ENCODE results near the gene JAKMIP2. TPM values are rescaled to one million over a fixed set of nuclear protein-coding genes. Genes with fewer than 3 reads are reported as not detected.
A peak's percentile ranks its signal among the peaks of the same experiment; 100 is the strongest.

The JAKMIP2 gene
- total and polyA plus RNA-seq, 9 donors: 0.10 to 7.0 (median 0.24) TPM

DNA sequence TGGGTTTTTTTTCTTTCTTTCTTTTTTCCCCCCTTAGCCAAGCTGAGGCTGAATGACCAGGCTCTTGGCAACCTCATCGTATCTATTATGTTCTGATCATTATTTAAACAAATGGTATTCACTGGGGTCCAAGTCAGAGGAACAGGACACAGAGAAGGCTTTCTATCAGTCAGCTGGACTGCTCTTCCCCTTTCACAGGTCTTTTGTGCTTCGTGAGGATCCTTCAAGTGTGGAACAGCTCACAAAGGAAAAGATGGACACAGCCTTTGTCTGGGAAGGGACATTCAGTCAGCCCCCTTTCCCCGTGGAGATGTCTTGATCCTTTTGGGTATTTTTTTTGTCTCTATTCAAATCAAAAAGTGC is 218.4 kb downstream of the JAKMIP2 start:
- H3K27me3 ChIP-seq: no peaks in the 10 kb centered on the region
- no peak overlapping the region for H3K4me3 ChIP-seq
- no peaks in the 10 kb centered on the region for H3K36me3 ChIP-seq
- no peak overlapping the region for H3K27ac ChIP-seq
- TF ChIP-seq POLR2A (IDR thresholded peaks at IDR 0.05) (no peak), EP300 (IDR thresholded peaks at IDR 0.05) (no peak)
- TF ChIP-seq, protein P1, sequence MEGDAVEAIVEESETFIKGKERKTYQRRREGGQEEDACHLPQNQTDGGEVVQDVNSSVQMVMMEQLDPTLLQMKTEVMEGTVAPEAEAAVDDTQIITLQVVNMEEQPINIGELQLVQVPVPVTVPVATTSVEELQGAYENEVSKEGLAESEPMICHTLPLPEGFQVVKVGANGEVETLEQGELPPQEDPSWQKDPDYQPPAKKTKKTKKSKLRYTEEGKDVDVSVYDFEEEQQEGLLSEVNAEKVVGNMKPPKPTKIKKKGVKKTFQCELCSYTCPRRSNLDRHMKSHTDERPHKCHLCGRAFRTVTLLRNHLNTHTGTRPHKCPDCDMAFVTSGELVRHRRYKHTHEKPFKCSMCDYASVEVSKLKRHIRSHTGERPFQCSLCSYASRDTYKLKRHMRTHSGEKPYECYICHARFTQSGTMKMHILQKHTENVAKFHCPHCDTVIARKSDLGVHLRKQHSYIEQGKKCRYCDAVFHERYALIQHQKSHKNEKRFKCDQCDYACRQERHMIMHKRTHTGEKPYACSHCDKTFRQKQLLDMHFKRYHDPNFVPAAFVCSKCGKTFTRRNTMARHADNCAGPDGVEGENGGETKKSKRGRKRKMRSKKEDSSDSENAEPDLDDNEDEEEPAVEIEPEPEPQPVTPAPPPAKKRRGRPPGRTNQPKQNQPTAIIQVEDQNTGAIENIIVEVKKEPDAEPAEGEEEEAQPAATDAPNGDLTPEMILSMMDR (IDR thresholded peaks at IDR 0.05): no peak
- peaks cover 5% of the 10 kb centered on the region for H3K4me1 ChIP-seq (ENCODE audit: insufficient read depth)
- WGBS, 3 donors: 81 to 91% (median 83%) methylated on average over 3 of the region's 3 CpGs
- no peak for DNase-seq
- intact Hi-C loops (cut with DNase I): loop anchor here (5.0 to 10.0 kb wide), 4 partner anchors 109 to 337 kb away; partner anchors contain the start of gene STK32A (in 1 of the 4)
- no peaks in the 10 kb centered on the region for H3K9me3 ChIP-seq

DNA sequence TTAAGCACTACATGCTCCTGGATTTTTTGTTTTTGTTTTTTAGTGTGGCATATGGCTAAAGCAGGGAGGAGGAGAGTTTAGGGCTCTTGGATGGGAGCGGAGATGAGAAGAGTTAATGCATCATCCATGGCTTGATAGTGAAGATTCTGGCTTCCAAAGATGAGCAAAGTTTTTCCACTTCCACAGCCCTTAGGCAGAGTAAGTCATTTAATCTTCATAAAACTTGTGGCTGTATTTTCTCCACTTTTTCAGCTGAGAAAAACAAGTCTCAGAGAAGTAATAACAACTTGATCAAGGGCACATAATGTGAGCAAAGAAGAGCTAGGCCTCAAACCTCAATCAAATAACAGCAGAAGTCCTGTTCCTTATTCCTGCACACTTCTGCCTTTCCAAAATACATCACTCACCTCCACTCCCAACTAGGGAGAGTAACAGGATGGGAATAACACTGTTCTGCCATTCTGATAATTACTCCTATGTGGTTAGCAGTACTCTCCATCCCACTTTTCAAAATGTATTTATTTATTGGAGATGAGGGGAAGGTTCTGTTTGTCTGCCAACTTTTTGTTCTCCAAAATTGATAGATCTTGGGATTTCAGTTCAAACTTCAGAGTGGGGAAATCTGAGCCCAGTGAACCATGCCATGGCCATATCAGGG is 218.9 kb downstream of the JAKMIP2 start:
- intact Hi-C loops (cut with DNase I): loop anchor here (5.0 to 10.0 kb wide), 4 partner anchors 109 to 336 kb away; partner anchors contain the start of gene STK32A (in 1 of the 4)

DNA sequence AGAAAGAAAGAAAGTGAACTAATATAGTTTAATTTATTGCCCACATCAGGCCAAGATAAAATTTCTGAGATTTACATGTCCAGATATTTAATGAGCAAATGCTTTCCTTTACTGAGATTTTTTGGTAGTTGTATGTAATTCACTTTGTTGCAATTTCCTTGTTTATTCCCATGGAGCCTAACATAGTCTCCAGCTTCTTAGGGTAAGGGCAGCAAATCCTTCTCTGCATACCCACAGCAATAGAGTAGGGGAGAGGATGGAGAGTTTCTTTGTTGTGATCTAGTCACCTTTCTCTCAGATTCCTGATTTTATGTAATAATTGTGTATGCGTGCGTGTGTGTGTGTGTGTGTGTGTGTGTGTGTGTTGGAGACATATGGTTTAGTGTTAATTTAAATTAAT is 221.1 kb downstream of the JAKMIP2 start:
- intact Hi-C loops (cut with DNase I): loop anchor here (5.0 to 10.0 kb wide), 4 partner anchors 107 to 334 kb away; partner anchors contain the start of gene STK32A (in 1 of the 4)
- Histone ChIP-seq H3K36me3 (no peaks in the 10 kb centered on the region), H3K9me3 (no peaks in the 10 kb centered on the region), H3K27ac (no peak overlapping the region), H3K4me1 (ENCODE audit: insufficient read depth) (peaks cover 6% of the 10 kb centered on the region), H3K4me3 (no peak overlapping the region), H3K27me3 (no peaks in the 10 kb centered on the region)
- TF ChIP-seq POLR2A (IDR thresholded peaks at IDR 0.05): no peak
- TF ChIP-seq, protein P1 (IDR thresholded peaks at IDR 0.05): no peak
- no peak for TF ChIP-seq EP300 (IDR thresholded peaks at IDR 0.05)
- no peak for DNase-seq
- 76 to 88% (median 79%) methylated on average over 2 of the region's 2 CpGs for WGBS, 3 donors

More for the DNA sequence above, 218.9 kb downstream of the JAKMIP2 start:
- DNase-seq: no peak
- no peak for TF ChIP-seq EP300 (IDR thresholded peaks at IDR 0.05)
- no peak for TF ChIP-seq POLR2A (IDR thresholded peaks at IDR 0.05)
- TF ChIP-seq, protein P1 (IDR thresholded peaks at IDR 0.05): no peak
- Histone ChIP-seq H3K9me3 (no peaks in the 10 kb centered on the region), H3K4me3 (no peak overlapping the region), H3K27ac (no peak overlapping the region), H3K36me3 (no peaks in the 10 kb centered on the region), H3K4me1 (ENCODE audit: insufficient read depth) (peaks cover 5% of the 10 kb centered on the region), H3K27me3 (no peaks in the 10 kb centered on the region)
- WGBS, 3 donors: 86 to 97% (median 94%) methylated on average over 1 of the region's 1 CpG

DNA sequence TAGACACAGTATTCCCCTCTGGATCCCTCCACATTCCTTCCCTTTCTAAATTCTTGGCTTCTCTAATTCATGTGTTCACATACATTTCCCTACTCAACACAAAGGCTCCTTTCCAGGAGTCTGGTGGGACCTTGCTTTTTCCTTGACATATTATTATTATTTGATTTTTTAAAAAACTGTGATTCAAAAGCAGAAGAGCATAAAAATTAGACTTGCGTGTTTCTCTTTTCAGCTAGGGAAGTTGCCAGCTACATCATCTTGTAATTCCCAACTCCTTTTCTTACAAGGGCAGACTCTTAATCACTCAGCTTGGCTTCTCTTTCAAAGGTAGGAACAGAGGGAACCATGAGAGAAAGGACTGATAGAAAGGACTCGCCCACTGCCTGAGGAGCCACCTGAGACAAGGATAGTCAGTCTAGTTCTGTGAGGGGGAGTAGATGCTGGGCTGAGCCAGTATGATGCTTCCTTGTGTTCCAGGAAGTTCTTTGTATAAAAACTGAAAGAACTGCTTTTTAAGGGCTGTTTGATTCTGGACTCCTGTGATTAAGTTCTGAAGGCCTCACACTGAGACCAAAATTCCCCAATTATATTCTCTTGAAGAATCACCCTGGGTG is 221.7 kb downstream of the JAKMIP2 start:
- no peaks in the 10 kb centered on the region for H3K9me3 ChIP-seq
- WGBS, 3 donors: 23 to 35% (median 29%) methylated on average over 2 of the region's 2 CpGs
- no peaks in the 10 kb centered on the region for H3K36me3 ChIP-seq
- TF ChIP-seq EP300 (IDR thresholded peaks at IDR 0.05): no peak
- no peak for TF ChIP-seq POLR2A (IDR thresholded peaks at IDR 0.05)
- TF ChIP-seq, protein P1 (IDR thresholded peaks at IDR 0.05): no peak
- H3K4me1 ChIP-seq (ENCODE audit: insufficient read depth): peaks cover 6% of the 10 kb centered on the region
- H3K27me3 ChIP-seq: no peaks in the 10 kb centered on the region
- no peak for DNase-seq
- H3K4me3 ChIP-seq: no peak overlapping the region
- intact Hi-C loops (cut with DNase I): loop anchor here (5.0 to 10.0 kb wide), 4 partner anchors 106 to 334 kb away; partner anchors contain the start of gene STK32A (in 1 of the 4)
- H3K27ac ChIP-seq: peak overlapping the region in 1 of 2 donors; percentile 19

Measured in ovary (tissue), 9 donors.